H1 (cell line): Measurements from ENCODE around the gene FLVCR2.

Source experiments
- BCL11A ChIP-seq, 2 experiments: IDR thresholded peaks; one replicate each; pipeline ENCODE4 v1.6.1; 2011; ENCODE audit warnings: low read depth in 2 of 2, low read length in 2 of 2, mild to moderate bottlenecking in 2 of 2
- BRCA1 ChIP-seq: IDR thresholded peaks from 2 replicates; pipeline ENCODE4 v1.6.1; 2012; ENCODE audit warnings: low read depth, low read length, improper control_type of control experiment
- CEBPB ChIP-seq: IDR thresholded peaks from 2 replicates; pipeline ENCODE4 v1.6.1; 2012; ENCODE audit warnings: low read depth, low read length
- CHD2 ChIP-seq: IDR thresholded peaks from 2 replicates; pipeline ENCODE4 v1.6.1; 2012; ENCODE audit warnings: low read length, improper control_type of control experiment
- CTCF ChIP-seq, 3 experiments: IDR thresholded peaks; 1 replicate in 2 of 3; 2 replicates in 1 of 3; pipeline versions ENCODE4 v1.5.1 to v1.6.1; 2011; ENCODE audit warnings: low read length in 3 of 3, mild to moderate bottlenecking in 3 of 3, inconsistent platforms in 2 of 3, low read depth in 1 of 3, moderate library complexity in 1 of 3; ENCODE audit not compliant: insufficient read depth in 1 of 3; ENCODE audit errors: control extremely low read depth in 1 of 3
- EZH2 ChIP-seq: fragments of 200-600 bp; sonication (generic); IDR thresholded peaks from 2 replicates; pipeline ENCODE4 v1.7.1; 2012; ENCODE audit warnings: low read depth, mild to moderate bottlenecking, moderate library complexity, low read length, inconsistent platforms; ENCODE audit not compliant: severe bottlenecking
- JUN ChIP-seq: IDR thresholded peaks from 2 replicates; pipeline ENCODE4 v1.6.1; 2011; ENCODE audit warnings: low read depth, mild to moderate bottlenecking, improper control_type of control experiment, low read length
- SIX5 ChIP-seq: IDR thresholded peaks from 2 replicates; pipeline ENCODE4 v1.6.1; 2011; ENCODE audit warnings: mild to moderate bottlenecking, low read depth, low read length
- YY1 ChIP-seq: IDR thresholded peaks from 2 replicates; pipeline ENCODE4 v1.6.1; 2011; ENCODE audit warnings: low read depth, mild to moderate bottlenecking, low read length

- TF ChIP-seq BRCA1 (no peak), CTCF (IDR thresholded peaks at IDR 0.05; ENCODE audit: control extremely low read depth in 1 of 3, insufficient read depth in 1 of 3, low read depth in 1 of 3, low read length in 3 of 3) (no peak), EZH2 (no peak), CHD2 (no peak), SIX5 (no peak), YY1 (no peak), BCL11A (IDR thresholded peaks at IDR 0.05; ENCODE audit: low read depth in 2 of 2, low read length in 2 of 2) (no peak), JUN (no peak), CEBPB (no peak)
Observed at GRCh38 chr14:75543253-75543652, 35.2 kb upstream of the FLVCR2 start.
